GM19023 (cell line): ENCODE measurements around the gene GTF2E1.
A peak's percentile ranks its signal among the peaks of the same experiment; 100 is the strongest.
"Not testable (repeated sequence)": the region's sequence is repeated elsewhere in the genome, so short reads cannot be mapped to it uniquely, and the experiment has no call there.

Experiments used
- ATAC-seq: cut with Tn5 transposase; IDR thresholded peaks from one replicate; pipeline ENCODE4 v1.9.1; 2021; ENCODE audit warnings: mild to moderate bottlenecking, moderate library complexity; ENCODE audit not compliant: unreplicated experiment

Gene GTF2E1

DNA sequence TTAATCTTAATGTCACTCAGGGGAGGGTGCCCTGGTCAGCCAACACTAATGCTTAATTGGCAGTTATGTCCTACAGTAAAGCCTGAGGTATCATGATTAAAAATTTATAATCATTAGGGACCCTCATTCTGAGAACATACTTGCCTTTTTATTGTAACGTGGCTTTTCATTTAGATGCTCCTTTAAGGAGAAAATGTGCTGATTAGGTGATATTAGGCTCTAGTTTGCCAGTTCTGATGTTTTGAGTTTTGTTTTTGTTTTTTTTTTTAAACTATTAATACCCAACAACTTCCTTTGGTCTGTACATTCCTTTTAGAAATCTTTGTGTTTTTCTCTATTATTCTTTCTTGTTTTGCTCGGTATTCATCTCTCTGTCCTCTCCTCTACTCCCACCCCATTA, 10.3 kb downstream of the GTF2E1 start:
- ATAC-seq = no peak

DNA sequence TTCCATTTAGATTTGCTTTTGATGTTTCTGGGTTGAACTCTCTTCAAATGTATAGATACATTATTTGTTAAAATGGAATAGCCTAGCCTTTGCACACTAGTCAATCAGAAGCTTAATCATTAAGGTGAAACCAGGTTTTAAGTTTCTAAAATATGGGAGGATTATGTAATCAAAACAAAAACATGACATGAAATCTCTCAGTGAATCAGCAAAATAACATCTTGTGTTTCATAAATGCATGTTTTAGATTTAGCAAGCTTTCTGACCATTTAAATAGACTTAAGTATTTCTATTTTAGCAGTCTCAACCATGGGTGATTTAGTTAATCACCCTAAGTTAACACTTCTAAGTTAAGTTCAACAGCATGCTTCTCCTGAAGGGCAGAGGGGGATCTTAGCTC, 11.3 kb downstream of the GTF2E1 start:
- no peak for ATAC-seq

DNA sequence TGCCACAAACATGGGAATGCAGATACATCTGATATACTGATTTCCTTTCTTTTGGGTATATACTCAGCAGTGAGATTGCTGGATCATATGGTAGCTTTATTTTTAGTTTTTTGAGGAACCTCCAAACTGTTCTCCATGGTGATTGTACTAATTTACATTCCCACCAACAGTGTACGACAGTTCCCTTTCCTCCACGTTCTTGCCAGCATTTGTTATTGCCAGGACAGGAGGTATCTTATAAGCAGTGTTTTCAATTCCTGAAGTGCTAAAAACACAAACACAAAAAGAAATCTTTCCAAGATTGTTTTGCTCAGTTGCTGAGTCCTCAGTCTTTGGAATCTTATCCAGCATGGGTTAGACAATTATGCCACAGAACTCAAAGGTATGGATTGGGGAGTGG, 13.5 kb downstream of the GTF2E1 start:
- no peak for ATAC-seq

DNA sequence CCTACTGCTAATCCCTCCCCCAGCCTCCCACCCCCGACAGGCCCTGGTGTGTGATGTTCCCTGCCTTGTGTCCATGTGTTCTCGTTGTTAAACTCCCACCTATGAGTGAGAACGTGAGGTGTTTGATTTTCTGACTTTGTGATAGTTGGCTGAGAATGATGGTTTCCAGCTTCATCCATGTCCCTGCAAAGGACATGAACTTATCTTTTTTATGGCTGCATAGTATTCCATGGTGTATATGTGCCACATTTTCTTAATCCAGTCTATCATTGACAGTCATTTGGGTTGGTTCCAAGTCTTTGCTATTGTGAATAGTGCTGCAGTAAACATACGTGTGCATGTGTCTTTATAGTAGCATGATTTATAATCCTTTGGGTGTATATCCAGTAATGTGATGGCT, 16.0 kb downstream of the GTF2E1 start:
- ATAC-seq = not testable (repeated sequence)

DNA sequence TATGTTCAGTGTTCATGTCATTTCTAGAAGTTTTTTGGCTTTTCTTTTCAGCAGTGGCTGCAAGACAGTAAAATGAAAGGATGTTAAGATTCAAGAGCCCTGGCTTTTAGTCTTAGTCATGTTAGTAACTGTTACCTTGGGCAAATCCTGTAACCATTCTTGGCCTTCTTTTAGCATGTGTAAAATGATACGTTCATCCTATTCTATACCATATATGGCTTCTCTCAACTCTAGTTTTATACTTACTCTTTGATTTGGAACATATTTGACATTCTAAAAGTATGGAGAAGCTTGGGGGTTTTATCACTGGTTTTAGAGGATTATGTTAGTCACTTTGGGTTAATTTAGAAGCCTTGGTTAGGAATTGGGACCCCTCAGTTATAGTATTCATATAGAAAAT, 20.1 kb downstream of the GTF2E1 start:
- no peak for ATAC-seq

DNA sequence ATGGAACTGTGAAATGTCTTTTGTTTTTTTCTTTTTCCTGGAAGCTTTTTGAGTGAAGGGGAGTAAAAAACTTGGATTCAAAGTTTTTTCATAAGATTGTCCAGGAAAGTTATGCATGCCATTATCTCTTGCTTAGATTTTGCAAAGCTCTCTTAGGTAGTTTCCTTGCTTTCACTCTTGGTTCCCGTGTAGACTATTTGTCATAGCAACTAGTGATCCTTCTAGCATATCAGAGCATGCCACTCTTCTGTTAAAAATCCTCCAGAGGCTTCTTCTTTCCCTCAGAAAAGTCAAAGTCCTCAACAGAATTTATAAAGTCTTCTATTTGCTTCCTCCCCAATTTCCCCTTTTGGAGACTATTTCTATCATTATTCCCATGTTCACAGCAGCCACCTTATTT, 21.1 kb downstream of the GTF2E1 start:
- ATAC-seq = peak; percentile 81

DNA sequence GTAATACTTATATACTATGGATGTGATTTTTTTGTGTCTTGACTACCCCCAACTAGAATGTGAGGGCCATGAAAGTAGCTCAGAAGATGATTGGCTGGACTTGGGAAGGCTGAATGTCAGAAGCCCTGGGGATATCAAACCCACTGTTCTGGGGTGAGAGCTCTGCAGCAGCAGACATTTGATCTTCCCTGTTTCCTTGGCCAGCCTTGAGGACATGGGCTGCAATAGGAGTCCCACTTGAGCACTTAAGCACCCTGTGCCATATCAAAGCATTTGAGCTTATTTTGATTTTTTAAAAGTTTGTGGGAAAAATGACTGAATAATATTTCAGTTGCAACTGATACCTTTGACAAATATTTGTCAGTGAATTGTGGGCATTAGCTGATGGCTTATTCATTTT, 21.7 kb downstream of the GTF2E1 start:
- peak; percentile 6 for ATAC-seq

DNA sequence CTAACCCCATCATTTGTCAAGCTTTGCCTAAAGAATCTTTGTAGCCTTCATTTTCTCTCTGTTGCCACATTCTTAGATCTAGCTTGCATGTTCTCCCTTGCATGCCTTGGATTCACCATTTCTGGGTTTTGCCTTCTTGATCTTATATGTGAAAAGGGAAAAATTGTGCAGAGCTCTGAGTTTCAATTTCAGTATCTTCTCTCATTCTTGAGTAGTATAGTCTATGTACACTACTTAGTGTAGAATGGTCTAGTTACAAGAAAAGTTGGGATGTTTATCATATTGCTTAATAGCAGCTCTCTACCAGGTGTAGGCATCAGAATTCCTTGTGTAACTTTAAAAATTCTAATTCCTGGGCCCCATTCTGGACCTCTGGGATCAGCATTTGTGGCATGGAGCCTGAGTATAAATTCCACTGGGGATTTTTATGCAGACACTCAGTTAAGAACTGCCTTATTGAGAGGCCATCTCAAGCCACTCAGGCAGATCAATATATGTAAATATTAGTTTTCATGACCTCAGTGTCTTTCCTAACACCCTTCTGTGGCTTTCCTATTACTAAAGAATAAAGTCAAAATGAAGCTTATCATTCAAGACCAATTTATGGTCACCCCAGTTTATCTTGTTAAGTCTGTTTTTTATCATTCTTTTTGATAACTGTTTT, 23.4 kb downstream of the GTF2E1 start:
- peak; percentile 53 for ATAC-seq

DNA sequence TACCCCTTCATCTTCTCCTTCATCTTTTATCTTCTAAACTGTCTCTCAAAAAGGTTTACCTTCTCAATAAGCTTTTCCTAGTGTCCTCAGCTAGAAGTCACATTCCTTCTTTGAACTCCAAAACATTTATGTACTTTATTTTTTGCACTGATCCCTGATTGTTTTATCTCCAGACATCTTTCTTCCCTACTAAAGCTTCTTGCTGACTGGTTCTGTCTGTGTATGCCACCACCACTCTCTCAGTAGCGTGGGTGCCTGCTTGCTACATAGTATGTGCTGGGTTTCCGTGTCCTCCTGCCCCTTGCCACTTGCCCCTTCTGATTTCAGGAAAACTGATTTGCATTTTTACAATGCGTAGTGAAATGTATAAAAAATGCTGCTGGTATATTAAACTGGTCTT, 24.0 kb downstream of the GTF2E1 start:
- no peak for ATAC-seq

DNA sequence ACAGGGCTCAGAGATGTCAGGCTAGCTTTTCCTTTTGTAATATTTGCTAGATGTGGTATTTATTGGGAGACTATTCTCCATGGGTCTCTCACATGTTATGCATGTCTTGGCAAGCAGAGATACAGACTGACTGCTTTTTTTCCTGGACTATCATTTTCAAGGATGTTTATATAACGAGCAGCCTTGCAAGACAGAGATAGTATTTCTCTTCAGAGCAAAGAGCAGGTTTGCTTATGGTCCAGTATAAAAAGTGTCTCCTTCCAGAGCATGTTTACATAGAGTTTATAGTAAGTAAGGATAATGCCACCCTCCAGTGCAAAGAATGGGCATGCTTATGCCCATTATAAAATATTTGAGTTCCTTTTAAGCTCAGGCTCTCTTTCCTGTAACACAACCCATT, 24.6 kb downstream of the GTF2E1 start:
- no peak for ATAC-seq

DNA sequence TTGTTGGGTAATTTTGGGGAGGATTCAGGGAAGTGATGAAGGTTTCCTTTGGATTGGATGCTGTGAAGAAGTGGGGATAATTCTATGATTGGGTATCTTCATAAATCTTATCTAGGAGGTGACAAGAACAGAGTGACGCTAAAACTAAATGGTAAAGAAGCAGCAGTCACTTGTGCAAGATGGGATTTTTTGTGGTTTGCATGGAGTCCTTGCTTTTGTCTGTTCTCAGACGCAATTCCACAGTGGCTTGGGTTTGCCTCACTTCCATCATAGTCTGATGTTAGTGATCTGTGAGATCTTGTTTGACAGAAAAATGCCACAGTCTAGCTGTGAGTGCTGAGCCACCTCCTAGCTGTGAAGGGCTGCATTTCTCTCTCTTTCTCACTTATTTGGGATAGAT, 26.9 kb downstream of the GTF2E1 start:
- no peak for ATAC-seq

DNA sequence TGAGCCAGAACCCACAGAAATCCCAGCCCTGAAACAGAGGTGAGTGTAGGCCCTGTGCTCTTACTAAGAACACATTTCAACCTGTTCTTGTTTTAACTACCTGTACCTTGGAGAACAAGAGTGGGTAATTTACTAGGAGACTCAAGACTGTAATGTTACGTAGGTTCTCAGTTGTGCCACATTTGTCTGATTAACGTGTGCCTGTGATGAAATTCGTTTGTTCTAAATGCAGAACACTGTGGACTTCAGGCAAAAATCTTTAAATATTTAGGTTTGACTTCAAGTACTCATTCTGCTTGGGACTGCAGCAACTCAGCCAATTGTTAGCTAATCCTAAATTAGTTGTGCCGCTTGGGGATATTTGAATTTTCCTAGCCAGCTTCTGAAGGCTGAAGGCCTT, 28.3 kb downstream of the GTF2E1 start:
- ATAC-seq = no peak

DNA sequence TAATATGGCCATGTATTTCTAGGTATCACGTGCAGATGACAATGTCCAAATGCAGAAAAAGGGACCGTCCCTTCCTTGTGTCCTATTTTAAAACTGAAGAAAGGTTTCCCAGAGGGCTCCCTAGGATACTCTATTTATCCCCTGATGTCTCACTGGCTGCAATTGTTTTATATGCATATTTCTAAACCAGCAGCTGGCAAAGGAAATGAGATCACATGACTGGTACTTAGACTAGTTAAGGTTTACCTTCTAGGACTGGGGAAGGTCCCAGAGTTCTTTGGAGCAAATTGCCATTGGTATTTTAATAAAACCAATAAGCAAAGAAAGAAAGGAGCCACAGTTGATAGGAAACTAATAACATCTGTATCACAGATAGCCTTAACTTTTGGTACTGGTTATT, 29.5 kb downstream of the GTF2E1 start:
- ATAC-seq = no peak

DNA sequence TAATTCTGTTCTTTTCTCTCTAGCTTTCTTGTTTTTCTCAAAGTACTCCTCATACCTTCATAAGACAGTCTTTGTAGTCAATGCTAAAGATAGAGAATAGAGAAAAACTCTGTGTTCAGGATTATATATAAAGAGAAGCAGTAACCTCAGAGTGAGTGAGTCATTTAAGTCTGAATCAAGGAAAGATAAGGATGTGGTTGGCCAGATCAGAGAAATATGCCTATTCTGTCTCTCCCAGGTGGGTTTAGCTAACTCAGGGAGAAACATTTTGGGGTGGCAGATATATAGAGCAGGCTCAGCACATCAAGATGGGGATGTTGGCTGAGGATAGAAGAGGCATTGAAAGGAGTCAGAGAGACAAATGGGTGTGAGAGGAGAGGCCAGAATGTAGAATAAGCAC, 31.4 kb downstream of the GTF2E1 start:
- ATAC-seq = peak; percentile 83

DNA sequence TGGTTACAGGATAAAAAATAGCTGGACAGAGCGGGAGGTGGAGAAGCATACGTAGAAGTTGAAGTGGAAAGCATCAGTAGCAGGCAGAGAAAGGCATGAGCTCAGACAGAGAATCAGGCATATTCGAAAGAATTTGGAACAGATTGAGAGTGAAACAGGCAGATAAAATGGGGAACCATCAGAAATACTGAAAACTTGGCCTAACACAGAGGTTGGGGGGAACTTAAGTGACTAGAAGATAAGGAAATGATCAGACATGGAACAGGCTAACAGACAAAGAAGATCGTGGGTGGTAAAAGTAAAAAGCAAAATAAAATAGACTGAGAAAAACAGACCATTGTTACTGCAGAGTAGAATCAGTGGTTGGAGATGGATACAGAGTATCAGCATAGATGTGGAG, 32.9 kb downstream of the GTF2E1 start:
- ATAC-seq = no peak

DNA sequence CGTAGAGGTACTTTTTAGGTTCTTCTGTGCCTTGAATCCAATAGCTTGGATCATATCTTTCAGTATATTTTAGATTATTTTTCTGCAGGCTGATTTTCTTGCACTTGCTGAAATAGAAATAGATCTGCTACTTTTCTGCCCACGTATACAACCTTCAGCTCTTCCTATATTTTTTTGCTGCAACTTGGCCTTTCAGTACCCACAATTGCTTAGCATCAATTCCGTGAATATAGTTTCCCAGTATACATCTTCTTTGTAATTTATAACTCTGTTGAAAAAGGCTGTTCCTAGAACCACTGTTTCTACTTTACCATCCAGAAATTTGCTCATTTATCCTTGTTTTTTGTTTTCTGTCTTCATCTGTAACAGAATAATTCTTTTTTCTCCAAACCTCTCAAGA, 36.2 kb downstream of the GTF2E1 start:
- no peak for ATAC-seq

DNA sequence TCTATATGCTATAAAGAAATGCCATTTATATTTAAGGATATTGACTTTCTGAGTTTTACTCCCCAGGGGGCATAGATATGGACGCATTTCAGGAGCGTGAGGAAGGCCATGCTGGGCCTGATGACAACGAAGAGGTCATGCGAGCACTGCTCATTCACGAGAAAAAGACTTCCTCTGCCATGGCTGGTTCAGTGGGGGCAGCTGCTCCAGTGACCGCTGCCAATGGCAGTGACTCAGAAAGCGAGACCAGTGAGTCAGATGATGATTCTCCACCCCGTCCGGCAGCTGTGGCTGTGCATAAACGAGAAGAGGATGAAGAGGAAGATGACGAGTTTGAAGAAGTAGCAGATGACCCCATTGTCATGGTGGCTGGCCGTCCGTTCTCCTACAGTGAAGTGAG, 38.4 kb downstream of the GTF2E1 start:
- peak; percentile 97 for ATAC-seq

DNA sequence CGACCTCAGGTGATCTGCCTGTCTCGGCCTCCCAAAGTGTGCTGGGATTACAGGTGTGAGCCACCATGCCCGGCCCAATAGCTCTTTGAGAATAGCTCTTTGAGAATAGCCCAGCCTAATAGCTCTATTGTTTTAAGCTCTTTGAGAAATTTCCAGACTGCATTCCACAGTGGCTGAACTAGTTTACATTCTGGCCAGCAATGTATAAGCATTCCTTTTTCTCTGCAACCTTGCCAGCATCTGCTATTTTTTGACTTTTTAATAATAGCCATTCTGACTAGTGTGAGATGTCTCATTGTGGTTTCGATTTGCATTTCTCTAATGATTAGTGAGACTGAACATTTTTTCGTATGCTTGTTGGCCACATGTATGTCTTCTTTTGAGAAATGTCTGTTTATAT, 43.3 kb downstream of the GTF2E1 start:
- peak; percentile 65 for ATAC-seq

DNA sequence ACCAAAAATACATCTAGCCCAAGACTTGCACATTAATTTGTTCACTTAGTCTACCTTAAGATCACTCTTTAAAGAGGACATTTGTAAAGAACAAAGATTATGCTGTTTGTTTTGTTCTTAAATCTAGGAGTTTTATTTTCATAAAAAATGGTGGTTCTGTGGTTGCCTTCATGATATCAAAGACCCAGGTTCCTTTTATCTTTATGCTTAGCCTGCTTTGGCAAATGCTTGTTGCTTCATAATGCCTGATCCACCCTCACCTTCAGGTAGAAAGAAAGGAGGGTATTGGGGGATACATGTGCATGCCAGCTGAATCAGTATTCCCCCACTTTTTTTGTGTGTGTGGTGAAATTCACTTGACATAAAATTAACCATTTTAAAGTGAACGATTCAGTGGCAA, 48.5 kb downstream of the GTF2E1 start:
- no peak for ATAC-seq

DNA sequence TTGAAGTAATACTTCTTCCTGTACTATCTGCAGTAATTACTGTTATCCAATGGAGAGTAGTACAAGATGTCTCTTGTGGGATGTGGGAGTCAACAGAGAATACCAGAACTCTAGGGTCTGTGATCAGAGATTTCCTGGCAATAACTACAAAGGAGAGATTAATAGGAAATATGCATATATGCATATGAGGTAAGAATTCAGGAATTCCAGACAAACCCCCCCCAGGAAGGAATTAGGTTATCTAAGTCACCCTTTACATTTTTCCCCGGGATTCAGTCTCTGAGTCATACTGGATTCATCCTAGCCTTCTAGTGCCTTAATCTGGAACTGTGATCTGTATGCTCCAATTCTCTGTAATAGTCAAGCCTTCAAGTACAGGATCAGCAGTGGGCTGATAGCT, 49.4 kb downstream of the GTF2E1 start:
- no peak for ATAC-seq

DNA sequence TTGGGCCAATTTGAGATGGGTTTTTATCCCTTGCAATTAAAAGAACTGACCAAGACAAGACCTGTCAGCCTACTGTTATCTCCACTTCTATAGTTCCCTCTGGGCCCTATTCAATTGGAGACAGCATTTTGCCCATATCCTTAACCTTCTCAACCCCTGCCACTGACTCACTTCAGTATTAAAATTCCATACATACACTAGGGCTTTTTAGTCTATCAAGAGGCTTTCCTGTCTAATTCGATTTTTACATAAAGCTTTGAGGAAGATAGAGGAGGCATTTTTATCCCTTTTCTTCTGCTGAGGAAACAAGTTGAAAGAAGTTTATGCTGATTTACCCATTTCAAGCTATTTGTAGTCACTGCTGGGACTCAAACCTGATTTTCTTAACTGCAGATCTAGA, 51.1 kb downstream of the GTF2E1 start:
- no peak for ATAC-seq

DNA sequence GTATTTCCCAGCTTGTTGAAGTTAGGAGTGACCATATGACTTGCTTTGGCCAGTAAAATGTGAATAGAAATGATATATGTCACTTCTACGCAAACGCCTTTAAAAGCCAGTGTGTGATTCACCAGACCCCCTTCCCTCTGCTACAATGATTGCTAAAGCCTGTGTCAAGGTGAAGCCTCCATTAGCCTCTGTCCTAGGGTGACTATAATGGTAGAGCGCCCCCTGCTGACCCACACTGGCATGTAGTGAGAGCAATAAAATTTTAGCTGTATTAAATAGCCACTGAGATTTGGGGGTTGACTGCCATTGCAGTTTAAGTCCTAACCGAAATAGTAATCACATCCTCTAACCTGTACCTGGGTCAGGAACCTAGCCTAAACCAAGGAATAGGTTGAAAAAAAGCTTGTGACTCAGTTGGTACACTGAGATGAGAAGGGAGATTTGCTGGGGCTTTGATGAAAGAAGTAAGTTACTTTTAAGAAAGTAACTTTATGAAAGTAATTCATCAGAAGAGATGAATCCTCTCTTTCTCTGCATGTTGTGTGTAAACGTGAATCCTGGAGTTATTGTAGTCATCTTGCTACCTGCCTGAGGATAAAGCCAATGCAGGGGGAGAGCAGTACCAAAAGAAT, 52.6 kb downstream of the GTF2E1 start:
- peak; percentile 93 for ATAC-seq

DNA sequence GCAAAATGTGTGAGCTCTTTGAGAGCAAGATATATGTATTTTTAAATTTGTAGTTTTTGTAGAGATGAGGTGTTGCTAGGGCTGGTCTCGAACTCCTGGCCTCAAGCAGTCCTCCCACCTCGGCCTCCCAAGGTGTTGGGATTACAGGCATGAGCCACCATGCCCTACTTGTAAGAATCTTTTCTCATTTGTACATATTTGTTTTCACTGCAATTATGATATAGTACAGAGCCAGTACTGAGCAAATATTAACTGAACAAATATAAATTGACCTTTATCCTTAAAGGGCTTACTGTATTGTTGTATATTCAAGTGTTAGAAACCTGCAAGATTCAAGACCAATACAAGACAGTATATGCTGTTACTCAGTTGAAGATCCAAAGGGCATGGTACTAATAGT, 53.4 kb downstream of the GTF2E1 start:
- ATAC-seq = no peak
